Heart right ventricle (tissue), 16 donors: ENCODE results near the gene RGN. TPM values are rescaled to one million over a fixed set of nuclear protein-coding genes. Genes with fewer than 3 reads are reported as not detected.
A peak's percentile ranks its signal among the peaks of the same experiment; 100 is the strongest.

Source experiments
- ATAC-seq, 8 donors: fragments of 200-7000 bp; cut with Tn5 transposase; one replicate each; pipeline ENCODE4 v1.9.1; 2020; ENCODE audit warnings: mild to moderate bottlenecking in 8 of 8, moderate library complexity in 8 of 8, moderate number of reproducible peaks in 1 of 8
- DNase-seq, 2 donors: peaks; one replicate each; pipeline ENCODE4 v3.0.0-alpha.2; 2020
- H3K27ac ChIP-seq, 10 donors: fragments of 200-600 bp; sonication (generic) in 2 of 10; one replicate each; pipeline versions ENCODE4 v1.5.0 to v1.8.0; 2020 to 2022; ENCODE audit warnings: mild to moderate bottlenecking in 3 of 10
- H3K27me3 ChIP-seq, 7 donors: fragments of 200-600 bp; one replicate each; pipeline ENCODE4 v1.8.0; 2021 to 2022; ENCODE audit warnings: mild to moderate bottlenecking in 2 of 7
- H3K36me3 ChIP-seq, 9 donors: fragments of 200-600 bp; sonication (generic) in 1 of 9; one replicate each; pipeline versions ENCODE4 v1.5.0 to v1.8.0; 2020 to 2022; ENCODE audit warnings: mild to moderate bottlenecking in 2 of 9
- H3K4me1 ChIP-seq, 9 donors: fragments of 200-600 bp; sonication (generic) in 1 of 9; one replicate each; pipeline versions ENCODE4 v1.5.0 to v1.8.0; 2020 to 2022; ENCODE audit warnings: mild to moderate bottlenecking in 4 of 9
- H3K4me3 ChIP-seq, 10 donors: fragments of 200-600 bp; sonication (generic) in 2 of 10; one replicate each; pipeline versions ENCODE4 v1.5.0 to v1.8.0; 2020 to 2022; ENCODE audit warnings: mild to moderate bottlenecking in 7 of 10, moderate library complexity in 2 of 10
- H3K9me3 ChIP-seq, 11 donors: fragments of 200-600 bp in 10 of 11; sonication (generic) in 2 of 11; one replicate each; pipeline versions ENCODE4 v1.5.0 to v1.8.0; 2013 to 2022; ENCODE audit warnings: mild to moderate bottlenecking in 2 of 11, control low read depth in 1 of 11, moderate library complexity in 1 of 11
- CTCF ChIP-seq, 9 donors: fragments of 200-600 bp; sonication (generic) in 2 of 9; IDR thresholded peaks; one replicate each; pipeline versions ENCODE4 v1.5.0 to v1.8.0; 2021 to 2022; ENCODE audit warnings: antibody characterized with exemption in 9 of 9, mild to moderate bottlenecking in 5 of 9, moderate library complexity in 1 of 9
- WGBS, 2 donors: extraction: QIAGEN DNeasy Blood & Tissue Kit; methylation state at CpG; one replicate each; pipeline ENCODE4 v1.1.7; 2013; ENCODE audit warnings: inconsistent platforms in 1 of 2; 5-methylcytosine and 5-hydroxymethylcytosine counted together
- intact Hi-C, 10 donors: fragments of 100-400 bp; cut with DNase I; formaldehyde crosslinking; loops; one replicate each; pipeline versions ENCODE4 v1.11.1 to v1.14.2; 2022
- polyA plus RNA-seq, 2 donors: library from polyadenylated mRNA; stranded (reverse); fragments of 200-250 nt; gene quantifications; one replicate each; pipeline ENCODE4 v1.2.3, GENCODE V29; 2013
- total RNA-seq, 10 donors: library from RNA; stranded (reverse); fragmentation: NEBNext Ultra II Directional in 3 of 10; extraction: Animal tissue kit (Norgen Biotek cat#: 25700) in 3 of 10; gene quantifications; one replicate each; pipeline versions ENCODE4 v1.2.1 to v1.2.4, GENCODE V29; 2021 to 2023
- donor health status: Arrhythmogenic right ventricular cardiomyopathy.
- donor health status: ischemic (EF 13 %, LVEDD 7.1; RV severe dilation, severe dysfunction).
- donor health status: healthy with polysubstance abuse.
- donor health status: DM: no; HTN: yes; CAD: no.
- donor health status: DM: no; HTN: no; CAD: no.
- donor health status: ischemic (EF 25% LVEDD 6.9; RV normal size, moderate dysfunction).
- donor health status: ischemic (EF 25% LVEDD 5.7; RV mildly dilated, moderate dysfunction).
- donor health status: healthy.
- donor health status: DM: yes; HTN: yes; CAD: no.
- donor health status: Ischemic cardiomyopathy.
- donor health status: ischemic (EF 35%, LVEDD 5.7; RV mildly dilated, moderate dysfunction).
- donor health status: nonischemic (EF 11% LVEDD 7.7; RV severe dilation, severe dysfunction).
- donor health status: DM: yes; HTN: yes; CAD: no.
- donor health status: PGD.
- donor health status: ischemic (EF 29% LVEDD 5.4; RV normal size, mild dysfunction).
- donor health status: nonischemic (EF 23%, LVEDD 6.1; RV moderate dilation, normal function).

Gene RGN
- total and polyA plus RNA-seq, 12 donors: 2.1 to 29.2 (median 21.8) TPM

GRCh38 chrX:47091149-47091775 is 13.0 kb downstream of the RGN start:
- H3K36me3 ChIP-seq: no peaks in the 10 kb centered on the region
- 21% methylated on average over 4 of the region's 4 CpGs for WGBS, 2 donors
- peak overlapping the region in 2 of 10 donors; percentile 6 to 39 for H3K27ac ChIP-seq
- no peaks in the 10 kb centered on the region for H3K4me1 ChIP-seq
- H3K27me3 ChIP-seq: peaks cover 0 to 37% (median 0%) of the 10 kb centered on the region in 7 donors
- no peaks in the 10 kb centered on the region for H3K9me3 ChIP-seq
- intact Hi-C loops: loop anchor here in 2 of 10 donors (10.0 kb wide), 1 partner anchor 186 kb away; no protein-coding TSS in a partner anchor
- no peak for TF ChIP-seq CTCF (IDR thresholded peaks at IDR 0.05)
- ATAC-seq (no peak), DNase-seq (no peak)
- H3K4me3 ChIP-seq: no peak overlapping the region

- intact Hi-C loops: loop anchor here in 2 of 10 donors (2.0 to 10.0 kb wide), 2 partner anchors 188 to 334 kb away; partner anchors contain the start of gene SLC9A7 (in 1 of the 2)
- H3K4me3 ChIP-seq: no peak overlapping the region
- no peaks in the 10 kb centered on the region for H3K36me3 ChIP-seq
- H3K9me3 ChIP-seq: no peaks in the 10 kb centered on the region
- peaks cover 0 to 38% (median 0%) of the 10 kb centered on the region in 7 donors for H3K27me3 ChIP-seq
- 7 to 9% methylated on average over 1 of the region's 1 CpG for WGBS, 2 donors
- no peaks in the 10 kb centered on the region for H3K4me1 ChIP-seq
- no peak overlapping the region for H3K27ac ChIP-seq
- DNase-seq (no peak), ATAC-seq (no peak)
- peak in 8 of 9 donors; percentile 8 to 60 (median 45) for TF ChIP-seq CTCF (IDR thresholded peaks at IDR 0.05)
These were observed 15.0 kb downstream of the RGN start for GRCh38 chrX:47093248-47093647.

GRCh38 chrX:47093860-47094259 is 15.6 kb downstream of the RGN start:
- WGBS, 2 donors: 84 to 91% methylated on average over 11 of the region's 11 CpGs
- no peak overlapping the region for H3K27ac ChIP-seq
- TF ChIP-seq CTCF (IDR thresholded peaks at IDR 0.05): no peak
- no peaks in the 10 kb centered on the region for H3K4me1 ChIP-seq
- DNase-seq: no peak
- H3K36me3 ChIP-seq: no peaks in the 10 kb centered on the region
- intact Hi-C loops: loop anchor here in 2 of 10 donors (2.0 to 10.0 kb wide), 2 partner anchors 189 to 335 kb away; partner anchors contain the start of gene SLC9A7 (in 1 of the 2)
- ATAC-seq: no peak
- H3K9me3 ChIP-seq: no peaks in the 10 kb centered on the region
- H3K4me3 ChIP-seq: no peak overlapping the region
- H3K27me3 ChIP-seq: peaks cover 0 to 37% (median 0%) of the 10 kb centered on the region in 7 donors

GRCh38 chrX:47097018-47097417 is 18.8 kb downstream of the RGN start:
- no peaks in the 10 kb centered on the region for H3K36me3 ChIP-seq
- ATAC-seq (no peak), DNase-seq (no peak)
- intact Hi-C loops: loop anchor here in 2 of 10 donors (10.0 kb wide), 1 partner anchor 192 kb away; no protein-coding TSS in a partner anchor
- H3K4me3 ChIP-seq: no peak overlapping the region
- WGBS, 2 donors: 62 to 66% methylated on average over 4 of the region's 4 CpGs
- H3K4me1 ChIP-seq: no peaks in the 10 kb centered on the region
- no peak for TF ChIP-seq CTCF (IDR thresholded peaks at IDR 0.05)
- H3K27me3 ChIP-seq: peaks cover 0 to 47% (median 0%) of the 10 kb centered on the region in 7 donors
- no peak overlapping the region for H3K27ac ChIP-seq
- no peaks in the 10 kb centered on the region for H3K9me3 ChIP-seq
